ENCODE data around the gene CMTM3.

The CMTM3 gene

GRCh38 chr16:66662445-66663194, 58.1 kb downstream of the CMTM3 start:
- no peak for DNase-seq (ENCODE audit: low read depth)

Measured in activated T-helper 1 cell treated with Interleukin-2 at 50 U/mL for 16 hours (primary cell).